OCI-LY1 (cell line): ENCODE data around the gene CRYZ.

Experiments
- H2AFZ ChIP-seq: fragments of 200-600 bp; sonication (generic), shearing (Covaris generic); 2 replicates; pipeline ENCODE4 v1.6.0; 2014; ENCODE audit warnings: antibody characterized with exemption, mild to moderate bottlenecking, low read length
- H3F3A ChIP-seq: fragments of 200-600 bp; sonication (generic), shearing (Covaris generic); 2 replicates; pipeline ENCODE4 v1.6.0; 2014; ENCODE audit warnings: mild to moderate bottlenecking, antibody characterized with exemption, low read length, moderate library complexity; ENCODE audit not compliant: insufficient read depth
- H3K27ac ChIP-seq: fragments of 200-600 bp; sonication (generic); 2 replicates; pipeline ENCODE4 v1.5.1; 2014; ENCODE audit warnings: low read length, mixed run types, mild to moderate bottlenecking, low read depth; ENCODE audit not compliant: poor library complexity, severe bottlenecking
- H3K27me3 ChIP-seq: fragments of 200-600 bp; sonication (generic); 2 replicates; pipeline ENCODE4 v1.6.0; 2014; ENCODE audit warnings: antibody characterized with exemption, mild to moderate bottlenecking, low read length, moderate library complexity; ENCODE audit not compliant: insufficient read depth
- H3K36me3 ChIP-seq: fragments of 200-600 bp; sonication (generic); 2 replicates; pipeline ENCODE4 v1.6.1; 2014; ENCODE audit warnings: mild to moderate bottlenecking, antibody characterized with exemption, low read length, moderate library complexity, mixed read lengths; ENCODE audit not compliant: insufficient read depth
- H3K4me1 ChIP-seq: fragments of 200-600 bp; sonication (generic); 2 replicates; pipeline ENCODE4 v1.5.1; 2014; ENCODE audit warnings: mild to moderate bottlenecking, low read length, moderate library complexity; ENCODE audit not compliant: insufficient read depth, severe bottlenecking
- H3K4me2 ChIP-seq: fragments of 200-600 bp; sonication (generic), shearing (Covaris generic); 2 replicates; pipeline ENCODE4 v1.6.1; 2014; ENCODE audit warnings: low read length
- H3K4me3 ChIP-seq: fragments of 200-600 bp; sonication (generic); 2 replicates; pipeline ENCODE4 v1.5.1; 2014; ENCODE audit warnings: low read length, low read depth, mild to moderate bottlenecking, mixed read lengths; ENCODE audit not compliant: poor library complexity, severe bottlenecking
- H3K79me2 ChIP-seq: fragments of 200-600 bp; shearing (Covaris generic); 2 replicates; pipeline ENCODE4 v1.6.1; 2016; ENCODE audit warnings: mixed run types, low read length, mixed read lengths; ENCODE audit not compliant: insufficient read depth
- H3K9ac ChIP-seq: fragments of 200-600 bp; sonication (generic), shearing (Covaris generic); 2 replicates; pipeline ENCODE4 v1.6.1; 2014; ENCODE audit warnings: mild to moderate bottlenecking, low read length, mixed read lengths
- H3K9me2 ChIP-seq: fragments of 200-600 bp; sonication (generic), shearing (Covaris generic); 2 replicates; pipeline ENCODE4 v1.6.1; 2014; ENCODE audit warnings: low read depth, mild to moderate bottlenecking, low read length, mixed read lengths
- H3K9me3 ChIP-seq: fragments of 200-600 bp; shearing (Covaris generic); 2 replicates; pipeline ENCODE4 v1.6.1; 2014; ENCODE audit warnings: low read length, mixed read lengths
- H4K20me1 ChIP-seq: fragments of 200-600 bp; sonication (generic), shearing (Covaris generic); 2 replicates; pipeline ENCODE4 v1.6.0; 2016; ENCODE audit warnings: mild to moderate bottlenecking, low read length; ENCODE audit not compliant: insufficient read depth
- CTCF ChIP-seq: fragments of 200-600 bp; sonication (generic), shearing (Covaris generic); IDR thresholded peaks from 2 replicates; pipeline ENCODE4 v1.5.1; 2017; ENCODE audit warnings: mild to moderate bottlenecking, antibody characterized with exemption, low read length, moderate library complexity, mixed read lengths
- EZH2 ChIP-seq: fragments of 200-600 bp; sonication (generic), shearing (Covaris generic); IDR thresholded peaks from 2 replicates; pipeline ENCODE4 v1.8.0; 2017; ENCODE audit warnings: borderline replicate concordance, mixed run types, mild to moderate bottlenecking, antibody characterized with exemption, low read length, moderate library complexity, mixed read lengths

Gene CRYZ

GRCh38 chr1:74732960-74733603 is at the start of gene CRYZ, which contains the start of gene TYW3:
Gene CRYZ (minus strand): TSS chr1:74733050. CDS start chr1:74724821, 8,229 bp downstream.
Gene TYW3 (plus strand): TSS chr1:74733152. CDS start chr1:74733245, 93 bp downstream.
- Histone ChIP-seq H3K79me2 (no peaks in the 10 kb centered on the region), H3F3A (peaks cover 4% of the 10 kb centered on the region; the same call in 1 of the 2 replicates), H3K36me3 (peaks cover 24% of the 10 kb centered on the region), H3K9ac (peak within 1 kb of the TSS; percentile 86), H2AFZ (peak within 1 kb of the TSS; percentile 92), H3K4me1 (peaks cover 22% of the 10 kb centered on the region), H3K4me2 (peak within 1 kb of the TSS; percentile 79), H3K27ac (peak within 1 kb of the TSS; percentile 80), H3K9me2 (no peaks in the 10 kb centered on the region), H3K9me3 (no peaks in the 10 kb centered on the region), H3K4me3 (peak within 1 kb of the TSS; percentile 77), H3K27me3 (no peaks in the 10 kb centered on the region), H4K20me1 (no peaks in the 10 kb centered on the region)
- TF ChIP-seq CTCF, result no peak
- no peak for TF ChIP-seq EZH2

- Histone ChIP-seq H3K9ac (no peak overlapping the region), H4K20me1 (no peaks in the 10 kb centered on the region), H3K36me3 (no peaks in the 10 kb centered on the region), H3K4me1 (no peaks in the 10 kb centered on the region), H2AFZ (no peak overlapping the region), H3F3A (no peaks in the 10 kb centered on the region), H3K9me2 (no peaks in the 10 kb centered on the region), H3K9me3 (no peaks in the 10 kb centered on the region), H3K79me2 (no peaks in the 10 kb centered on the region), H3K4me3 (no peak overlapping the region), H3K27me3 (no peaks in the 10 kb centered on the region), H3K27ac (no peak overlapping the region), H3K4me2 (no peak overlapping the region)
- no peak for TF ChIP-seq CTCF
- TF ChIP-seq EZH2, result no peak
Measured at GRCh38 chr1:74780594-74780993, 47.7 kb upstream of the CRYZ start.

- Histone ChIP-seq H3K27me3 (no peaks in the 10 kb centered on the region), H3K9ac (no peak overlapping the region), H3K4me3 (no peak overlapping the region), H3K4me1 (no peaks in the 10 kb centered on the region), H2AFZ (no peak overlapping the region), H3K27ac (no peak overlapping the region), H3K4me2 (no peak overlapping the region), H3K79me2 (no peaks in the 10 kb centered on the region), H3K9me3 (no peaks in the 10 kb centered on the region), H3F3A (no peaks in the 10 kb centered on the region), H3K9me2 (no peaks in the 10 kb centered on the region), H3K36me3 (no peaks in the 10 kb centered on the region), H4K20me1 (no peaks in the 10 kb centered on the region)
- no peak for TF ChIP-seq EZH2
- no peak for TF ChIP-seq CTCF
Measured at GRCh38 chr1:74779750-74780149, 46.9 kb upstream of the CRYZ start.
